GM12865 (cell line): ENCODE results near the gene ZMIZ1.
"Not testable (repeated sequence)": the region's sequence is repeated elsewhere in the genome, so short reads cannot be mapped to it uniquely, and the experiment has no call there.

ENCODE experiments used
- DNase-seq: peaks from one replicate; pipeline ENCODE4 v3.0.0; 2010; ENCODE audit warnings: low read depth
- H3K4me3 ChIP-seq: 2 replicates; pipeline ENCODE4 v1.5.1; 2011; ENCODE audit warnings: mild to moderate bottlenecking, low read depth, low read length, control low read depth
- TF ChIP-seq, protein P1 (sequence below): IDR thresholded peaks from 2 replicates; pipeline ENCODE4 v1.5.1; 2011; ENCODE audit warnings: low read length, control low read depth, low read depth, inconsistent platforms; ENCODE audit not compliant: insufficient read depth; ENCODE audit errors: missing control alignments

The ZMIZ1 gene

DNA sequence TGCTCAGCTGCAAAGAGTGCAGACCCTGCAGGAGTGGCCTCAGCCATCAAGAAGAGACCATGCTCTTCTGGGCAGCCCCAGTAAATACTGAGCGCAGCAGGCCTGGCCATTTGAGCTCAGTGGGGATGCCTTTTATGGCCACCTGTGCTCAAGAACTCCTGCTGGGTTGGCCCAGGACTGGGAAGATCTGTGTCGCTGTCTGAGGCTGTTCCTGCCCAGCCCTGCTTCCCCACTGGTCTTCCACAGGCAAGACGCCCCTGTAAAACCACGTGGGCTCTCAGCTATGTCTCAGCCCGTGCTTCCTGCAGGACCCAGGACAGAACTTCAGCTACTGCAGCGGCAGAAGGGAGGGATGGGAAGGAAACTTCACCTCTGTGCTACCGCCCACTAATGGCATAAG, 268.0 kb downstream of the ZMIZ1 start:
- no peak for DNase-seq
- no peak overlapping the region for H3K4me3 ChIP-seq
- TF ChIP-seq, protein P1, sequence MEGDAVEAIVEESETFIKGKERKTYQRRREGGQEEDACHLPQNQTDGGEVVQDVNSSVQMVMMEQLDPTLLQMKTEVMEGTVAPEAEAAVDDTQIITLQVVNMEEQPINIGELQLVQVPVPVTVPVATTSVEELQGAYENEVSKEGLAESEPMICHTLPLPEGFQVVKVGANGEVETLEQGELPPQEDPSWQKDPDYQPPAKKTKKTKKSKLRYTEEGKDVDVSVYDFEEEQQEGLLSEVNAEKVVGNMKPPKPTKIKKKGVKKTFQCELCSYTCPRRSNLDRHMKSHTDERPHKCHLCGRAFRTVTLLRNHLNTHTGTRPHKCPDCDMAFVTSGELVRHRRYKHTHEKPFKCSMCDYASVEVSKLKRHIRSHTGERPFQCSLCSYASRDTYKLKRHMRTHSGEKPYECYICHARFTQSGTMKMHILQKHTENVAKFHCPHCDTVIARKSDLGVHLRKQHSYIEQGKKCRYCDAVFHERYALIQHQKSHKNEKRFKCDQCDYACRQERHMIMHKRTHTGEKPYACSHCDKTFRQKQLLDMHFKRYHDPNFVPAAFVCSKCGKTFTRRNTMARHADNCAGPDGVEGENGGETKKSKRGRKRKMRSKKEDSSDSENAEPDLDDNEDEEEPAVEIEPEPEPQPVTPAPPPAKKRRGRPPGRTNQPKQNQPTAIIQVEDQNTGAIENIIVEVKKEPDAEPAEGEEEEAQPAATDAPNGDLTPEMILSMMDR = no peak

DNA sequence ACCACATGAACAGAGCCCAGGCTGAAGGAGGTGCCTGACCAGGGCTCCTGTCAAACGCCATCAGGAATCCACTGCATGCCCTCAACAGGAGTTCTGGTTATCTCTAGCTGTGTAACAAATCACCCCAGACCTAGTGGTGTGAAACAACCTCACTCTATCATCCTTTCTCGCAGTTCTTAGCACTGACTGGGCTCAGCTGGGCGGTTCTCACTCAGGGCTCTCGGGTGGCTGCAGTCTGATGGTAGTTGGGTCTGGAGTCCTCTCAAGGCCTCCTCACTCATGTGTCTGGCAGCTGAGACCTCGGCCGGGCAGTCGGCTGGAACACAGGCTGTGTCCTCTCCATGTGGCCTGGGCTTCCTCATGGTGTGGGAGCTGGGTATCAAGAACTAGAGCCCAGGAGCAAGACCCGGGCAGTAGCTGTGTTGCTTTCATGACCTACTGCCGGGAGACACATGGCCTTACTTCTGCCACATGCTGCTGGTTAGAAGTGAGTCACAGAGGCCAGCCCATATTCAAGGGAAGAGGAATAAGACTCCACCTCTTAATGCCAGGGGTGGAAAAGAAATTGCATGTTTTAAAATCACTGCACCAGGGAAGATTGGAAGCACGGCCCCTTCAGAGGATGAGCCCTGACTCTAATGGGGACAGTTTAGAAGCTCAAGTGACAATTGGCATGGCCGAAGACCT, 269.2 kb downstream of the ZMIZ1 start:
- not testable (repeated sequence) for H3K4me3 ChIP-seq, DNase-seq

DNA sequence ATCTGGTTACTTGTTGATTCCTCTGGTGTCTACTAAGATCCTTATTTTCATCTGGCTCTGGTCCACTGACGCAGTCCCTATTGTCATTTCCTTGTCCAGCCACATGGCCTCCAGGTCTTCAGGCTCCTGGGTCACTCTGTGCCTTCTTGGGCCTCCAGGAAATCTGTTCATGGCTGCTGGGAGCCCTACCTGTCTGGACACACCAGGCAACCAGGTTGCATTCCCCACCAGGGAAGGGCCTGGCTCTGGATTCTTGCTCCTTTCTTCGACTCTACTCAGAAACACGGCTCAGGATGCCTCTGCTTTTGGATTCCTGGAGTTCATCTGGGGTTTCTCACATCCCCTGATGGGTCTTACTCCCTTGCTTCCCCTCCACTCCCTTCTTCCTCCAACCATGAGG, 270.5 kb downstream of the ZMIZ1 start:
- TF ChIP-seq, protein P1 = no peak
- no peak overlapping the region for H3K4me3 ChIP-seq
- DNase-seq = no peak

DNA sequence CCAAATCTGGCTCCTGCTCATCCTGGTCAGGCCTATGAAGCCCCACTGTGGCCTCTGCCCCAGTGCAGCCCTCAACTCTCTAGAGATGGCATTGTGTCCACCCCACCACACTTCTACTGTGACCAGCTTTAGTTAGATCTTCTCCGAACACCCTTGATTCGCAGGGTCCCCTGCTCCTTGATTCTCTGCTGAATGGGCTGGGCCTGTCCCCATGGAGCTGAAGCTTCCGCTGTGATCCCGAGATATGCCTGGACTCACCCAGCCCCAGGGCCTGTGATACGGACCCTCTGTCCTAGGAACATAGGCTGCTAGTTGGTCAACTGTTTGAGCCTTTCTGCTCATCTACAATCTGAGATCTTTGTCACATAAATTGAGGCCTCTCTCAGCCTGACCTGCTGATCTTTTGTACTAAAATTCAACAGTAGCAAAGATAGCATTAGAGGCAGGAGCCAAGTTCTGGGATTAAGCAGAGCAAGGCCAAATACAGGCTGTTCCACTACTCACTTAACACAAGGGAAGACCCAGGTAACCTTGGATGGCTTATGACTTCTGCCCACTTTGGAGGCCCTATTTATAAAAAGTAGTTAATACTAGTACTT, 272.0 kb downstream of the ZMIZ1 start:
- DNase-seq = no peak
- TF ChIP-seq, protein P1 = no peak
- no peak overlapping the region for H3K4me3 ChIP-seq

DNA sequence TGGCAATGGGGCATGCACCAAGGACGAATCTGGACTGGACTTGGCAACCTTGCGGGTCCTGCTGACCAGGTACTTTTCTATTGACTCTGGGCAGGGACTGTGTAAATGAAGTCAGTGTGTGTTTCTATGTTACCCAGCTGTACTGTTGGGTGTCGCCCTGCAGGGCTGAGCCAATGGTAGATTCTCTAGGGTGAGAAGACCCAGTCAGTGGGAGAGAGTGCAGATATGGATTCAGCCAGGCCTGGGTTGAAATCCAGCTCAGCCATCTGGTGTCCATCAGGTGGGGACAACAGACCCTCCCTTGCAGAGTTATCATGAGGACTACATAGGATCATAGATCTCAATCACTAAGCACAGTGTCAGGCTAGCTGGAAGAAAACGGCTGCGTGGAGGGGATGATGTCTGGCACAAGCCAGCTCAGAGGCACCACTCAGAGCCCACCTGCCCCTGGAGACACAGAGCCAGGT, 273.6 kb downstream of the ZMIZ1 start:
- TF ChIP-seq, protein P1 = no peak
- no peak overlapping the region for H3K4me3 ChIP-seq

DNA sequence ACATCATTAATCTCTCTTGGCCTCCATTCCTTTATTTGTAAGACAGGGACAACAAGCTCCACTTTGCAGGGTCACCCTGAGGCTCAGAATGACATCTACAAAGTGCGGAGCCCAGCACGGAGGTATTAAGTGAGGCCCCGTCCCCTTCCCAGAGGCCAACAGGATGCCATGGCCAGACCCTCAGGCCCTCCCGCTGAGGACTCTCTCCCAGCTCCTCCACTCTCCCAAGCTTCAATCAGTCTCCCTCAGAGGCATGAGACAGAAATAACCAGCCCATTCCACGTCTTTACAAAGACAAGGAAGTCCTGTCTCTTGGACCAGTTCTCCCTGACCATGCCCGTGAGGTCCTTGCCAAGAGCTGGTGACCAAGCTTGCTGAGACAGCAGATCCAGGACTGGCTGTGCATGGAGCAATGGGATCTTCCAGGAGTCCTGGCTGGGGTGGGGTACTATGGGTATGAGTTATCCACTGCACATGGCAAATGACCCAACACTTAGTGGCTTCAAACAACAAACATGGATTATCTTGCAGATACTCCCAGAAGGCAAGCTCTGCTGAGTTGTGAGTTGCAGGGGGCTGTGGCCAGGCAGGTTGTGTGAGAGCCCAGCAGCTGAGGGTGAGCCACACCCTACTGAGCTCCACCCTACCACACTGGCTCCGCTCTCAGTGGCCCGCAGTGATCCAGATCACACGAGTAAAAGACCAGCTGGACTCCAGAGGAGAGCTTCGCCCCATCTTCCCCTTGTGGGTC, 274.2 kb downstream of the ZMIZ1 start:
- no peak for DNase-seq
- TF ChIP-seq, protein P1 = no peak
- no peak overlapping the region for H3K4me3 ChIP-seq

More for the DNA sequence above, 273.6 kb downstream of the ZMIZ1 start:
- no peak for DNase-seq

DNA sequence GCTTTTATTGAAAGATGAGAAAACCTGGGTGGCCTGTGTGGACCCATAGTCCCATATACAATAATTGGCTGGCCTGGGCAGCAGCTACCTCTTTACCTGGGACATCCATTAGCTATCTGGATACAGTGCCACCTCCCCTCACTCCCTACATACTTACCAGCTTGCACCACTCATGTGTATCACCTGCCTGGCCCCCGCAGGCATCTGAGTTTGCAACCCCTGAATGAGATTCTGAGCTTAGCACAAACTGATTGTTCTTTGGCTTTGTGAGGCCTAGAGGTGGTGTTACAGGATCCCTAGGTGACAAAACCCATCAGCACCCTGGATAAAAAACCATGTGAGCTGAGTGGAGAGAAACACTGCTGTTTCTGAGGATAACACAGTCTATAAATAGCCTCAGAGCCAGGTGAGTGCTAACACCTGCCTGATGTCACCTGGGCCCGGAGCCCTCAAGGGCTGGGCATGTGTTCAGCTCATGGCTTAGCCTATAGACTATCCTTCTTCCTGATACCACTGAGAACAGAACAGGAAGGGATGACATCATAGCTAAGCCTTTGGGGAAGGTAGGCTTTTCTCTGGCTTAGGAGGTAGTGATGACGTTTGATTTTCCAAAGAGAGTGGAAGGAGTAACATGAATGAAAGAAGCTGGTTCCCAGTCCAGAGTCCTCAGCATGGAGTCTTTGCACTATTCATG, 275.9 kb downstream of the ZMIZ1 start:
- H3K4me3 ChIP-seq = no peak overlapping the region
- TF ChIP-seq, protein P1 = no peak
- no peak for DNase-seq
